ENCODE results near the gene TMC6.

DNA sequence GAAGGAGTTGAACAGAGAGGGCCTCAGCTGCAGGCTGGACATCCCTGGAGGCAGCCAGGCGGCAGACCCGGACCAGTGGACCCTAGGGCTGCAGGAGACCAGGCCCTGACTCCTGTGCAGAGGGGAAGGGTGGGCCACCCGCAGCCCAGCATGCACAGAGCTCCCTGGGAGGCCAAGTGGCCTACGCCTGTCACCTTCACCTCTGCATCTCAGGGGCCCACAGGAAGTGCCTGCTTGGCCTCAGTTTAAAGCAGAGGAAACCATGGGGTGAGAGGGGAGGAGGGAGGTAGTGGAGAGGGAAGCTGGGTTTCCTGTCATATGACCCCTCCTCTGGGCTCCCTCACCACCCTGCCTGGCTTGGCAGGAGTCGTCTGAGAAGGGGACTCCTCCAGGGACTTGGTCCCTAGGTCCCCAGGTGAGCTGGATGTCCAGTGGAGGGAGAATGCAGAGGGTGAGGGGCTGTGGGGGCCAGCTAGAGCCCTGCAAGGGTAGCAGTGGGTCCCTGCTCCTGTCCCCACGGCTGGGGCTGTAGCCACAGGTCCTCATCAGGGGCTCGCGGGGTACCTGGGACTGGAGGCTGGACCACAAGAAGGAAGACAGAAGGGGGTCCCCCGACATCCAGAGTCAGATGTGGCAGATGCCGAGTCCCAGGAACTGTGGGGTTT, 2.0 kb upstream of the TMC6 start, which contains the start of gene TMC8:
- TF ChIP-seq GATA3 (IDR thresholded peaks at IDR 0.05; ENCODE audit: low read depth, low read length) (no peak), GATA2 (IDR thresholded peaks at IDR 0.05; ENCODE audit: low read depth, low read length) (no peak)

Measured in SH-SY5Y (cell line).